NCI-H748 (cell line): ENCODE data around the gene CEP162.
"Not testable (repeated sequence)": the region's sequence is repeated elsewhere in the genome, so short reads cannot be mapped to it uniquely, and the experiment has no call there.

Source experiments
- DNase-seq: peaks from one replicate; lab custom pipeline; 2025; ENCODE audit not compliant: unreplicated experiment; lab: John Stamatoyannopoulos, UW

The CEP162 gene

DNA sequence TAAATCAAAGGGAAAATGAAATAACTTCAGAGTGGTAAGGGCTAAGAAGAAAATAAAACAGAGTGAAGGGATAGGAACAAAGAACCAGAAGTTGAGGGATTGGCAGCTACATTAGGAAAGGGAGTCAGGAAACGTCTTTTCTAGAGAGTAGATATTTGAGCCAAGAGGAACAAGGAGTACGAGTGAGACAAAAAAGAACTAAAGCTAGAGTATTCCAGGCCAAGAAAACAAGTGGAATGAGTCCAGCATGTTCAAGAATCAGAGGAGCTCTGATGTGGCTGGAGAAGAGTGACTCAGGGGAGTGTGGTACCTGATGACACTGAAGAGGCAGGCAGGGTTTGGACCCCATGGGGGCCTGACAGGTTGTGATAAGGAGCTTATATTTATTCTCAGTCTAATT lies 66.3 kb downstream of the CEP162 start:
- DNase-seq = no peak

GRCh38 chr6:84156306-84156705 lies 71.1 kb downstream of the CEP162 start:
- no peak for DNase-seq

GRCh38 chr6:84151669-84152068 lies 75.8 kb downstream of the CEP162 start:
- DNase-seq = no peak

DNA sequence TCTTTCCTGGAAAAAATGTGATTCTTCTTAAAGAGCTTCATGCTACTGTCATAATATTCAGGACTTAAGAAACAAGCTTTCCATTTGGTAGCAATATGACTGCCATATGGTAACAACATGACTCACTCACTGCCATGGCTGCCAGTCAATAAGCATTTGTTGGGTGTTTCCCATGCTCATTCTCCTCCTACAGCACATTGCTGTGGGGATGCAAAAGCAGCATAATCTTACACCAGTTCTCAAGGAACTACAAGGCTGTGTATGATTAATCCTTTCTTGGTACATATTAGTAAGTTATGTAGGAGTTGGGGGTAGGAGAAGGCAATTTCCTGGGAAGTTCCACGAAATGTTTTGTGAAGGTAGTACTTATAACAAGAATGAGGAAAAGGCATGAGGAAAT lies 76.7 kb downstream of the CEP162 start:
- no peak for DNase-seq

DNA sequence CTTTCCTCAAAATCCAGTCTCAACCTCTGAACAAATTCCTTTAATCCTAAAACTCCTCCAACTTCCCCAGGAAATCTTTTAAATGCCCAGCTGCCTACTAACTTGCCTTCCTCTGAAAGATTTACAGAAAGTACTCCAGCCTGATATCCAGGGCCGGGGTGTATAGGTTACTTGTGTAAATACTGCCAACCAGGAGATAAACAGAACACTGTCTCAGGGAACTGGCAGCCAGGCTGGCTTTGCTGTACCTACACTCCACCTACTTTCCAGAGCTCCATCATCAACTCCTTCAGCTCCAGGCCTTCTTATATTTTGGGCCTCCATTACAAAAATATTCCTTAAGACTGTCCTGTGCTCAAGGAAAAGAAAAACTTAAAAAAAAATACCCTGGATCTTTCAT lies 85.9 kb downstream of the CEP162 start:
- DNase-seq = no peak

DNA sequence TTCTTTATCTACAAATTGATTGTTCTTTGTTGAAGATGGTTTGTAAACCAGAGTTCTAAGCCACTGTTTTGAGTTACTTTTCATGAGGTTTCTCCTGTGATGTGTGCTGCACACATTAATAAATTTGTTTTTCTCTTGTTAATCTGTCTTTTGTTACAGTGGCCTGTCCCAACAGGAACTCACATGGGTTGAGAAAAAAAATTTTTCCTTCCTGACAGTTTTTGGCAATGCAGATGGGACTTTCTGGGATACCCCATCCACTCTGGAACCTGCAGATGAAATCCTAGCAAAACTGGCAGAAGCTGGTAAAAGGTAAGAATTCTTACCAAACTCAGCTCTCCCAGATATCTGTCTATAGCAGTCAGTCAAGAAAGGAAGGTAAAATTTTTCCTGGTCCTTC lies 88.1 kb downstream of the CEP162 start:
- DNase-seq = no peak

DNA sequence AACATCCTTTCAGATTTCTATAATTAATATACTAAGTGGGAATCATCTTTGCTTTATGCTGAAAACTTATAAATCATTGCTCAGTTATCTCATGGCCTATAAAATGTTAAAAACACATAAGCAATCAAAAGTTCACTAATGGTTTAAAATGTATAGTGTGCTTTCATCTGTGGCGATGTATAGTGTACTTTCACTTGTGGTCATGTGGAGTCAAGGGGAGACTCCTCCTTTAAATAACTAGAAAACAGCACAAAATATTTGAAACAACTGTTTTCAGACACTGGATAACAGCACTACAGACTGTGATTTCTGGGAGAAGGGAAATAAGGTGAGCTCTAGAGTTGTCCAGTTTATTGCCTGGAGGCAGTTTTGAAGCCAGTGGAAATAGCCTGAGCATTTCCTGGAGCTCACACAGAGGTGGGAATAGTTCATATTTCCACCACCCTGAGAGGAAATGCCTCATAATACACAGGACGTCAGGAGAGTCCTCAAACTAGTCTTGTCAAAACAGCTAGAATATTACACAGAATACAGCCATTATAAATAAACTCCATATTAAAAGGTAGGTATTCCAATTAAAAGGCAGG lies 89.4 kb downstream of the CEP162 start:
- DNase-seq = no peak

DNA sequence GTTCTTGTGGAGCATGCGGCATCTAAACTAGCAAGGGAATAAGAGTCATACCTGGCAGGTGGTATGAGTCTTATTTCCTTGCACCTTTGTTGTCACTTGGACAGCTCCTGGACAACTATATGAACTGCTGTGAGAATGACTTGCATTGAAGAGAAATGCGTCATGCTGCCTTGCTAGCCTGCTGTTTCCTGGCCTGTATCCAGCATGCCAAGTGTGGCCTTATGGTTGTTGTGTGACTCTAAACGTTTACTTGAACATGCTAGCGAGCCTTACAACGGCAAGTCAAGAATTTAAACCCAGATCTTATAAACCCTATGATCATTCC lies 90.4 kb downstream of the CEP162 start:
- no peak for DNase-seq

- DNase-seq = no peak
These were observed 90.9 kb downstream of the CEP162 start for GRCh38 chr6:84136364-84137050.

DNA sequence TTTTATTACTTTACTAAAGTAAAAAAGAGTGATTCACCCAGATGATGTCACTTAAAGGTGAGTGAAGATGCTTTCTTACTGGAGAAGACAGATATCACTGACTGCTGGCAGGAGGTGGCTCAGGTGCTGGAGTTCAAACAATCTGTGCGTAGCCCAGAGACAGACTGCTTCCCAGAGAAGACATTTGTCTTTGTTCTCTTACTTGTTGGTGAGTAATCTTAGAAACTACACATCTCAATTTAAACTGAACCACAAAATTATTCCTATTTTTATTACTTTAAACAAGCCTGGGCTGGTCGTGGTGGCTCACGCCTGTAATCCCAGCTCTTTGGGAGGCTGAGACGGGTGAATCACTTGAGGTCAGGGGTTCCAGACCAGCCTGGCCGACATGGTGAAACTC lies 92.2 kb downstream of the CEP162 start:
- no peak for DNase-seq

- not testable (repeated sequence) for DNase-seq
These were observed 94.1 kb downstream of the CEP162 start for GRCh38 chr6:84133385-84133784.

DNA sequence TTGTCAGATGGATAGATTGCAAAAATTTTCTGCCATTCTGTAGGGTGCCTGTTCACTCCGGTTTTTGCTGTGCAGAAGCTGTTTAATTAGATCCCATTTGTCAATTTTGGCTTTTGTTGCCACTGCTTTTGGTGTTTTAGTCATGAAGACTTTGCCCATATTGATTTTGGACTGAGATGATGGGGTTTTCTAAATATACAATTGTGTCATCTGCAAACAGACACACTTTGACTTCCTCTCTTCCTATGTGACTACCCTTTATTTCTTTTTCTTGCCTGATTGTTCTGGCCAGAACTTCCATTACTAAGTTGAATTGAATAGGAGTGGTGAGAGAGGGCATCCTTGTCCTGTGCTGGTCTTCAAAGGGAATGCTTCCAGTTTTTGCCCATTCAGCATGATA lies 97.9 kb downstream of the CEP162 start:
- not testable (repeated sequence) for DNase-seq

DNA sequence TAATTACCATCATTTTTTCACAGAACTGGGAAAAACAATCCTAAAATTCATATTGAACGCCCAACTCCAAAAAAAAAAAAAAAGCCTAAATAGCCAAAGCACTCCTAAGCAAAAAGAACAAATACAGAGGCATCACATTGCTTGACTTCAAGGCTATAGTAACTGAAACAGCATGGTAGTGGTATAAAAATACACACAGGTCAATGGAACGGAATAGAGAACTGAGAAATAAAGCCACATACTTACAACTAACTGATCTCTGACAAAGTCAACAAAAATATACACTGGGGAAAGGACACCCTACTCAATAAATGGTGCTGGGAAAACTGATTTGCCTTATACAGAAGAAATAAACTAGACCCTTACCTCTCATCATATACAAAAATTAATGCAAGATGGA lies 104.3 kb downstream of the CEP162 start:
- DNase-seq = no peak

- DNase-seq = no peak
These were observed 108.2 kb downstream of the CEP162 start for GRCh38 chr6:84119277-84119676.

DNA sequence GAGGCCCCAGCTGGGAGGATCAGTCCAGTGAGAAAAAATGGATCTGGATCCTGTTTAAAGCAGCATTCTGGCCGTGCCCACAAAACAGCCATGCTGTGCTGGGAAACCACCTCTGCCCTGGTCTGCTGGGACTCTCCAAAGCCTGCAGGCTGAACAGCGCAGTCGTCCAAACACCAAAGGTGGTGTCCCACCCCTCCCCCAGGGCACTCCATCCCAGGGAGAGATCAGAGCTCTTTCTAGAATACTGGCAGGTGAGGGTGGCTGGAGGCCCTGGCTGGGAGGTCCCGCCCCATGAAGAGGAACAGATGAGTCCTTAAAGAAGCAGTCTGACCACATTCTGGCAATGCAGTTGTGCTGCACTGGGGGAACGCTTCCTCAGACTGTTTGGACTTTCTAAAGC lies 109.3 kb downstream of the CEP162 start:
- DNase-seq = no peak

- not testable (repeated sequence) for DNase-seq
These were observed 112.4 kb downstream of the CEP162 start for GRCh38 chr6:84114933-84115594.

GRCh38 chr6:84111351-84111750 lies 116.1 kb downstream of the CEP162 start:
- not testable (repeated sequence) for DNase-seq

DNA sequence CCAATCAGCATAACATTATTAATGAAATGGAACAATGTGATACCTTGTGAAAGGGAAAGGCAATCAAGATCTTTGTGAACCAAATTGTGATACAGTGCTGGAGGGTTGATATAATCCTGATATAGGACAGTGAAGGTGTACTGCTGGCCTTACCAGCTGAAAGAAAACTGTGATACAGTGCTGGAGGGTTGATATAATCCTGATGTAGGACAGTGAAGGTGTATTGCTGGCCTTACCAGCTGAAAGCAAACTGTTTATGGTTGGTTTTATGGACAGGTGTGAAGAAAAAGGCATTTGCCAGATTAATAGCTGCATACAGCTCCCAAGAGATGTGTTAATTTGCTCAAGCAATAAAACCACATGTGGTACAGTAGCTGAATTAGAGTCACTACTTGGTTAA lies 119.9 kb downstream of the CEP162 start:
- DNase-seq = no peak

DNA sequence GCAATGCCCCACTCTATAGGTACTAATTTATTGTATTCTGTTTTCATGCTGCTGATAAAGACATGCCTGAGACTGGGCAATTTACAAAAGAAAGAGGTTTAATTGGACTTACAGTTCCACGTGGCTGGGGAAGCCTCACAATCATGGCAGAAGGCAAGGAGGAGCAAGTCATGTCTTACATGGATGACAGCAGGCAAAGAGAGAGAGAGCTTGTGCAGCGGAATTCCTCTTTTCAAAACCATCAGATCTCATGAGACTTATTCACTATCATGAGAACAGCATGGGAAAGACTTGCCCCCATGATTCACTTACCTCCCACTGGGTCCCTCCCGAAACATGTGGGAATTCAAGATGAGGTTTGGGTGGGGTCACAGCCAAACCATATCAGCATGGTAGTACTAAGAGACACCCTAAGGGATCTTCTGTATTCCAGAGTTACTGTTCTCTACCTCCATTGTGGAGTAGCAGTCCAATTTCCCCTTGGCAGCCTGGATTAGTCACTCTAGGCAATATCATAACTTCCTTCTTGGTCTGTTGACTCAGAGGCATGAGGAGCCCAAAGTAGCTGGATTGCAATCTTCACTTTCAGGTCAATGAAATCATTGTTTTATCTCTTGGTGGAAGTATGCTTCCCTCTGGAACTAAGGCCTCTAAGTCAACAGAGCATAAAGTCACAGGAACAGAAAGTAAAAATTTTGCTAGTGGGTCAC lies 122.1 kb downstream of the CEP162 start:
- not testable (repeated sequence) for DNase-seq

- DNase-seq = no peak
These were observed 124.4 kb downstream of the CEP162 start for GRCh38 chr6:84103029-84103428.

DNA sequence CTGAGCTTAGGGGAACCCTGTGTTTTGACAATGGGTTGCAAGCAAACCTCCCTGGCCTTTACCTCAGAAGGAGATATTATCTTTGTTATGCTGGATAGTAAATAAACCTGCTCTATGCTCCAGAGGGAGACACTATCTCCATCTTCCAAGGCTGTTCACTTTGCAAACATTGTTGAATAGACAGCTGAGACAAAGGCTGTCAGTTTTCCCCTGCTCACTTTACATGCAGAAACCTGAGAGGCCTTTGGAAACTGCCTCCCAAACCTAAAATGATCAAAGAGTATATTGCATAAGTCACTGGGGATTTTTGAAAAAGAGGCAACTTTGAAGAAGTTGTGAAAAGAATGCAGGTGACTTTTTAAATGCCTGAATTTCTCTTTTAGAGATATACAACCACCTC lies 132.3 kb downstream of the CEP162 start:
- DNase-seq = no peak
